HG02610 (cell line): ENCODE results near the gene SCRN2.

Source experiments
- ATAC-seq: cut with Tn5 transposase; IDR thresholded peaks from one replicate; pipeline ENCODE4 v1.9.1; 2021; ENCODE audit warnings: mild to moderate bottlenecking, moderate library complexity; ENCODE audit not compliant: unreplicated experiment

Gene SCRN2

DNA sequence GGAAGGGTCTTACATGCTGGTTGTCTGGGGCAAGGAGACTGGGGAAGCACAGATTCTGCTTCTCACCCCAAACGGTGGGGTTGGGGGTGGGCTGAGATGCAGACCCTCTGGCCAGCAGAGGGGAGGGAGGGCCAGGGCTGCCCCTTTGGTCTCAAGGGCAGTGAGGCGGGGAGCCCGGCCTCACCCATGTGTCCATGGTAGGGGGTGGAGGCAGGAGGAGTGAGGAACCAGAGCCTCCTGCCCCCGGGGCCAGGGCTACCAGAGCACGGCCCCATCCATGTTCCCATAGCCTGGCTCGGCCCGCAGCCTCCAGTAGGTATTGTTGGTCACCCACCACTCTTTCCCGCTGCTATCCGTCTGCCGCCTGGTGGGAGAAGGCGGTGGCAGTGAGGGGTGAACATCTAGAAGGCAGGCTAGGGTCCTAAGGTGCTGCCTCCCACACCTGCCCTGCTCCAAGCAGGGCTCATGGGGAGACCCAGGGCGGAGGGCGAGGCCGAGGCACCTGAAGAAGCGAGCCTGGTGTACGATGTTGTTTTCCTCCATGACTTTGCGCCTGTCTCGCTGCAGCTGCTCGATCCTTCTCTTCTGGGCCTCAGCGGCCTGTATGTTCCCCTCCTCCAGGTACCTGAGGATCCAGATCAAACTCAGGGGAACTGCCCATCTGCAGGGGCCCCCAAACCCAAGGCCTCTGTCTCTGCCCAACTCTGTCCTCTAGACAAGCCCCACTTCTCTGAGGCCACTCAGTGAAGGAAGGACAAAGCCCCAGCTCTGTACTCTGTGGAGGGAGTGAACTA is 32.8 kb downstream of the SCRN2 start:
- no peak for ATAC-seq

GRCh38 chr17:47807421-47807820 is 33.7 kb downstream of the SCRN2 start:
- no peak for ATAC-seq

- ATAC-seq: no peak
Measured at GRCh38 chr17:47806913-47807255, 34.2 kb downstream of the SCRN2 start.

DNA sequence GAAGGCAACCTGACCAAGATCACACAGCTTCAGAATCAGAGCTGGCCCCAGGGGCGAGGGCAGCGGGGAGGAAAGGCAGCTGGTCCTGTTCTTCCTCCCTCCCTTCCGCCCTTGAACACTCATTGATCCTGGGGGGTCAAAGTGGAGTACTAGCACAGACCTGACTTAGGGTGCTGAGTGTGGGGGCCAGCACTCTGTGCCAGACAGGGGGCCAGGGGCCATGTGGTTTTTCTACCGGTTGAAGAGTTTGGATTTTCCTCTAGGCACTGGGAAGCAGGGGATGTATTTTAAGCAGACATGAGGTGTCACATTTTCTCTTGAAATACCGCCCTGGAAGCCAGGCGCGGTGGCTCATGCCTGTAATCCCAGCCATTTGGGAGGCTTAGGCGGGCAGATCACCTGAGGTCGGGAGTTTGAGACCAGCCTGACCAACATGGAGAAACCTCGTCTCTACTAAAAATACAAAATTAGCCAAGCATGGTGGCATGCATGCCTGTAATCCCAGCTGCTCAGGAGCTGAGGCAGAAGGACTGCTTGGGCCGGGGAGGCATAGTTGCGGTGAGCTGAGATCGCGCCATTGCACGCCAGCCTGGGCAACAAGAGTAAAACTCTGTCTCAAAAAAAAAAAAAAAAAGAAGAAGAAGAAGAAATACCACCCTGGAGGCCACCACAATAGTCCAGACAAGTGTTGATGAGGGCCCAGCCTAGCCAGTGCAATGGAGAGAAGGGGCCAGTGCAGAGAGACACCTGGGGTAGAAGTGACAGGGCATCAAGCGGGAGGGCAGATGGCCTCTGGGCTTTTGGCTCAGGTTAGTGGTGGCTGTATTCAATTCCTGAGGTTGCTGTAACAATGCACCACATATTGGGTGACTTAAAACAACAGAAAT is 34.8 kb downstream of the SCRN2 start:
- ATAC-seq: no peak

GRCh38 chr17:47804461-47804860 is 36.6 kb downstream of the SCRN2 start:
- ATAC-seq: no peak

DNA sequence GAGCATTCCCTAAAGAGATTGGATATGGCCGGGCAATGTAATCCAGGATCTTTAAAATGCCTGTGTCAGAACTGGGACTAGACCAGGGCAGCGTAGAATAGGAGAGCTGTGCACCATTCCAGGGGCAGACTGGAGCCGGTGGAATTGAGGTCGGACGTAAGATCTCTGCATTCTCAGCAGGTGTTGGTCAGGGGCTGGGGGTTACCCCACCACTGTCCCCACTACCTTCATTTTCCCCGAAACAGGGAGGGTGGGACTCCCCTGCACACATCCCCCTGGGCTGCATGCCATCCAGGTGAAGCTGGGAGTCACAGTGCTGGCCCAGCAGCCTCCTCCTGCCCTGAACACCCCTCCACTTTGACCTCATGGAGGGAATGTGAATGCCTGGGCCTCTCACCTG is 37.3 kb downstream of the SCRN2 start:
- no peak for ATAC-seq

DNA sequence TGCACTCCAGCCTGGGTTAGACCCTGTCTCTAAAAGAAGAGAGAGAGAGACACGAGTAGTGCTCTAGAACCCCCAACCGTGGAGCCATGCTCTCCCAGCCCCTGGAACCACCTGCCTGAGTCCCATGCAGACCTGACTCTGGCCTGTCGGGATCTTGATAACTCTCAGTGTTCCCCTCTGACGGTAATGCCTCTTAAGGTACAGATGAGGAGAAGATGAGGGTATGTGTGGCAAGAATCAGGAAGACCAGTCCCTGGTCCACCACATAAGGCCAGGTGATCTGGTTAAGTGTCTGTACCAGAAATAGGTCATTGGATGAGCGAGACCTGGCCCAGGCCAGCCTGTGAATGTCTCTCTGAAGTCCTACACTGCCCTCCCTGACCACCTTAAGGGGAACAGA is 37.9 kb downstream of the SCRN2 start:
- ATAC-seq: no peak

DNA sequence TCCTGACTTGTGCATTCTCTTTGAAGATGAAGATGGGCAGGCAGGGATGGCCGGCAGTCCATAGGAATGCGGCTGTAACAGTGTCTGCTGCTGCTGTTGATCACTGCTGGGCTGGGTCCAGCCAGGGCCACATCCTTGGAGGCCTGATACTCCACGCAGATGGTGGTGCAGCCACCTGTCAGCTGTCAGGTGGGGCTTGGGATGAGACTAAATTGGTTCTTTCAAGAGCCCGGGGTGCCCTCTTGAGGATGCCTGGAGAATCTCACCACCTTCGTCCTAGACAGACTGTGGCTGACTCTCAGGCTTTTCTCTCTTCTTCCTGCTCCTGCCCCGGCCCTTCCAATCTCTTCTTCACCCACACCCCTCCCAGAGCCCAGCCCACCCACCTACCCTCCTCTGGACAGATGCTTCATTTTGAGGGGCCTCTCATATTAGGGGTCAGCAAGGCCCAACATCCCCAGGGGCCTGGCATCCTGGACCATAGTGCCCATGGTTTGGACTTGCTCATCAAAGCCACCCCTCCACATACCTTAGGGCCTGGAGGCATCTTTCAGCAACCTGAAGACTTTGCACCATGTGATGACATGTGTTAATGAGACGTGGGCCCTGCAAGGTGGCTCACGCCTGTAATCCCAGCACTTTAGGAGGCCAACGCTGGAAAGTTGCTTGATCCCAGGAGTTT is 38.6 kb downstream of the SCRN2 start:
- ATAC-seq: no peak

GRCh38 chr17:47801906-47802305 is 39.2 kb downstream of the SCRN2 start:
- no peak for ATAC-seq

- no peak for ATAC-seq
Measured at GRCh38 chr17:47801176-47801765, 39.8 kb downstream of the SCRN2 start.

GRCh38 chr17:47800686-47801085 is 40.4 kb downstream of the SCRN2 start:
- no peak for ATAC-seq

DNA sequence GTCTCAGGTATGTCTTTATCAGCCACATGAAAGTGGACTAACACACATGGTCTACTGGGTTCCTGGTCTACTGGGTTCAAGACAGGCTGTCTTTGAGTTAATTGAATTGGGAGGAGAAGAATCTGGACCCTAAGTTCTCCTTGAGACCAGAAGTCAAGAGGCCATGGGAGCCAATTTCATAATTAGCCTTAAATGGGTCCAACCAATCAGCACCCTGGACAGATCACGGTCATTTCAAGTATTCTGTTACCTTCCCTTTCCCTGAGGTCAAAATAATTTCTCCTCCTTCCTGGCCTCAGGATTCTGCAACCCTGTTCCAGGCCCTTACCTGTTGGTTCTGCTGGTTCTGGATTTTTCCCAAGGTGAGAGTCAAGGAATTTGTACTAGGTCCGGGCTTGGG is 43.3 kb downstream of the SCRN2 start:
- no peak for ATAC-seq

DNA sequence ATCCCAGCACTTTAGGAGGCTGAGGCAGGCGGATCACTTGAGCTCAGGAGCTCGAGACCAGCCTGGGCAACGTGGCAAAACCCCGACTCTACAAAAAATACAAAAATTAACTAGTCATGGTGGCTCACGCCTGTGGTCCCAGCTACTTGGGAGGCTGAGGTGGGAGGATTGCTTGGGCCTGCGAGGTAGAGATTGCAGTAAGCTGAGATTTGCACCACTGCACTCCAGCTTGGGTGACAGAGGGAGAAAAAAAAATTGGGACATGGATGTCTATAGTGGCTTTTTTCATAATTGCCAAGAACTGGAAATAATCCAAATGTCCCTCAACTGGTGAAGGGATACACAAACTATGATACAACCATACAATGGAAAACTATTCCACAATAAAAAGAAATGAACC is 48.1 kb downstream of the SCRN2 start:
- no peak for ATAC-seq

DNA sequence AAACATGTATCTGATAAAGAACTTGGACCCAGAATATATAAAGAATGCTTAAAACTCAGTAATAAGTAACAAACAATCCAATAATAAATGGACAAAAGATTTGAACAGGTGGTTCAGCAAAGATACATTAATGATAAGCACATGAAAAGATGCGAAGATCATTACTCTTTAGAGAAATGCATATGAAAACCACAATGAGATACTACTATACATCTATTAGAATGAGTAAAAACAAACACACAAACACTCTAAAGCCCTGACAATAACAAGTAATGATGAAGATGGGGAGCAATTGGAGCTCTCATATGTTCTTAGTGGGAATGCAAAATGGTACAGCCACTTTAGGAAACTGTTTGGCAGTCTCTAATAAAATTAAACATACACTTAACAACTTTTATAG is 48.6 kb downstream of the SCRN2 start:
- ATAC-seq: no peak

GRCh38 chr17:47791025-47791424 is 50.0 kb downstream of the SCRN2 start:
- ATAC-seq: no peak

- no peak for ATAC-seq
Measured at GRCh38 chr17:47789611-47790561, 51.2 kb downstream of the SCRN2 start.
